ENCODE results near the gene SRC. TPM values are rescaled to one million over a fixed set of nuclear protein-coding genes. Genes with fewer than 3 reads are reported as not detected.

Gene SRC
- total RNA-seq, 1 donor from 2014 or later, result 6.4 TPM

DNA sequence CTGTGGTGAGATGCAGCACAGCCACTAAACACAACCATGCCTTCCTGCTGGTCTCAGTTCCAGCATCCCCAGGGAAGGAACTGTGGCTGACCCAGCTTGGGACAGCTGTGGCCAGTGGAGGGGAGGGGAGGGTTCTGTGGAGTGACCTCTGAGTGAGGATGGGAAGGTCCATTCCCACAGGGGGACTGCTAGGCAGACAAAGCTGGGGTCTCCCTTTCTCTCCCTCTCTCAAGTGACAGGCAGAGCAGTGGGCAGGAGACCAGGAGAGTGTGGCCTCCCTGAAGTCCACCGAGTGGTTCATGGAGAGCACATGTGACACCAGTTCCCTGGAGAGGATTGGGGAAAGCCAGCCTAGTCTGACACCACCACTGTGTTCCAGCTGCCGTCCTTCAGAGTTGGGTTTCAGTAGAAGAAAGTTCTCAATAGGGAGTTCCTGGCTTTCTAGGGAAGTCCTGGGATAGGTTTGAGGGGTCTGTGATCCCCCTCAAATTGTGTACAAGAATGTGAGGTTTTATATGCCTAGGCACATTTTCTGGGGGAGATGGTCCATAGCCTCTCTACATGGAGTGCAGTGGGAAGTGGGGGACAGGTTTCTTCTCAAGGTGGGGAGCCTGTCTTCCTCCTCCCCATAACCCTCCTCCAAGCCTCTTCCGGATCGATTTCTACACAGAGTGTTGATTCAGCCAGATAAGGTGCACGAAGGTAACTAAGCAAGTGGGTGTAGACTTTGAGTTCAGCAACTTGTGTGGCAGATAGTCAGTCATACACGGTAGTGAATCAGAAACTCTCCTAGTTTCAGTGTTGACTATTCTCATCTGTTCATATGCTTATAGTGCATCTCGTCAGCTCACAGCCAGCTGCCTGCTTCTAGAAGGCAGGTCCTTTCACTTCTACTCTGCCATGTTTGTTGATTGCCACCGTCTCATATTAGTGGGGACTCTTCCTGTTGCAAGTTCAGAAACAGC is 37.6 kb upstream of the SRC start:
- peak overlapping the region; percentile 48 for H3K27ac Mint-ChIP-seq
- peaks cover 8% of the 10 kb centered on the region for H3K4me1 Mint-ChIP-seq (ENCODE audit: low read depth)
- no peak for DNase-seq (ENCODE audit: low spot score)
- H3K4me3 Mint-ChIP-seq, result no peak overlapping the region
- peaks cover 27% of the 10 kb centered on the region for H3K36me3 Mint-ChIP-seq (ENCODE audit: low read depth)
- no peaks in the 10 kb centered on the region for H3K9me3 Mint-ChIP-seq
- no peaks in the 10 kb centered on the region for H3K27me3 Mint-ChIP-seq (ENCODE audit: insufficient read depth)
- intact Hi-C loops (cut with micrococcal nuclease), result no loop called here

DNA sequence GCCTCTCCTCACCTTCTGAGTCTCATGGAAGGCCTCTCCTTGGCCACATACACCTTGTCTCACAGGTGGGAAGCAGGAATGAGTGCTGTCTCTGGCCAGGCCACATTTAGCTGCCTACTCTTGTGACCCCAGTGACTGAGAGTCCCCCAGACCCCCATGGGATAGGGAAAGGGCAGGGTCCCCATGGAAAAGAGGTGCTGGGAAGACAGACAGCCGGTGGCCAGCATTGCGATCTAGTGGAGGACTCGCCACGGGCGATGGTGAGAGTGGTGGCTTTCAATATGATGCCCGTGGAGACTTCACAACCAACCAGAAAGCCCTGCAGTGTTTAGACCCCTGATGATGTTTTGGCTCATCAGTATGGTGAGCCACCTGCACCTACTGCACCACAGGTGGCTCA is 36.6 kb upstream of the SRC start:
- Mint-ChIP-seq H3K4me3 (no peak overlapping the region), H3K36me3 (ENCODE audit: low read depth) (peaks cover 25% of the 10 kb centered on the region), H3K27me3 (ENCODE audit: insufficient read depth) (no peaks in the 10 kb centered on the region), H3K4me1 (ENCODE audit: low read depth) (peaks cover 8% of the 10 kb centered on the region), H3K9me3 (no peaks in the 10 kb centered on the region), H3K27ac (no peak overlapping the region)
- DNase-seq (ENCODE audit: low spot score), result no peak
- intact Hi-C loops (cut with micrococcal nuclease), result no loop called here

DNA sequence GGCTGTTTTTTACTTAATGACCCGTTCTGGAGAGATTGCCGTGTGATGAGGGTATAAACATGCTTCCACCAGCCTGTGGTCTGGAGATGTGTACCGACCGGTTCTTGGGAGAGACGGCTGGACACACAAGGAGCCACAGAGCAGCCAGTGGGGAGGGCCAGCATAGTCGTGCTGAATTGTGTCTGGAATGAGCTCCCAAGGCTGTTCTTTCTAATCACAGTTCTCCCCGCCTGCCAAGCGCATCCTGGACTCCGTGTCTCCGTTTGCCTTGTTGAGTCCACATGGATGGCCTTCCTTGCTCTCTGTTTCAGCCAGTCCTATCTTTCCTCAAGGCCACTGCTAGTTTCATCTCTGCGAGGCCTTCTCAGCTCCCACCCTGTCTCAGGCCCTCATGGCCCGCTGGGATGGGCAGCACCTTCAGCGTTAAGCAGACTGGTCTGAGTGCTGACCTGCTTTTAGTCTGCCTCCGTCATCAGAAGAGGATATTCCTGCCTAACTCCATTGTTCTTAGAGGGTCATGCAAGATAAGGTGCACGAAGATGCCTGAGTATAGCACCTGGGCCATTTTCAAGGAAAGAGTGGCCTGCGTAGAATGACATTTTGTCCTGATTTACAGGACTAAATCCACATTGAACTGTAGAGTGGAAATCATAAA is 35.9 kb upstream of the SRC start:
- Mint-ChIP-seq H3K36me3 (ENCODE audit: low read depth) (peaks cover 19% of the 10 kb centered on the region), H3K27ac (peak overlapping the region; percentile 12)

DNA sequence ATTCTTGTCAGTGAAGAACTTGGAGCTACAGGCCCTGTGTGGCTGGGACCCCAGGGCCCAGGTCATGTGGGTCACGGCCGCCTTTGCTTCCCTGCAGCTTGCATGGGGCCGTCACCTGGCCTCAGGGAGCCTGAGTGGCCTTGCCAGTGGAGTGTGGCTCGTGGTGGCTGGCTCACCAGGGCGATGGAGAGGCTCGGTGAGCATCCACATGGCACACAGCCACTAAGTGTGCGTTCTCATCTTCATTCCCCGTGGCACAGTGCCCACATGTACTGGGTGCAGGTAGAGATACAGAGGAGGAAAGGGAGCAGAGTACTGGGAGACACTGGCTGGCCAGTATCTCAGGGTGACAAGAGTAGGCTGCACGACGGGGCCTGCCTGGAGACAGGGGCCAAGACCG is 35.0 kb upstream of the SRC start:
- intact Hi-C loops (cut with micrococcal nuclease), result no loop called here
- no peak for DNase-seq (ENCODE audit: low spot score)
- Mint-ChIP-seq H3K9me3 (no peaks in the 10 kb centered on the region), H3K4me3 (no peak overlapping the region), H3K27ac (no peak overlapping the region), H3K4me1 (ENCODE audit: low read depth) (peaks cover 19% of the 10 kb centered on the region), H3K36me3 (ENCODE audit: low read depth) (peaks cover 16% of the 10 kb centered on the region), H3K27me3 (ENCODE audit: insufficient read depth) (no peaks in the 10 kb centered on the region)

More for the DNA sequence above, 35.9 kb upstream of the SRC start:
- no peaks in the 10 kb centered on the region for H3K9me3 Mint-ChIP-seq
- peaks cover 10% of the 10 kb centered on the region for H3K4me1 Mint-ChIP-seq (ENCODE audit: low read depth)
- H3K4me3 Mint-ChIP-seq, result no peak overlapping the region
- H3K27me3 Mint-ChIP-seq (ENCODE audit: insufficient read depth), result no peaks in the 10 kb centered on the region
- no peak for DNase-seq (ENCODE audit: low spot score)
- intact Hi-C loops (cut with micrococcal nuclease), result no loop called here

DNA sequence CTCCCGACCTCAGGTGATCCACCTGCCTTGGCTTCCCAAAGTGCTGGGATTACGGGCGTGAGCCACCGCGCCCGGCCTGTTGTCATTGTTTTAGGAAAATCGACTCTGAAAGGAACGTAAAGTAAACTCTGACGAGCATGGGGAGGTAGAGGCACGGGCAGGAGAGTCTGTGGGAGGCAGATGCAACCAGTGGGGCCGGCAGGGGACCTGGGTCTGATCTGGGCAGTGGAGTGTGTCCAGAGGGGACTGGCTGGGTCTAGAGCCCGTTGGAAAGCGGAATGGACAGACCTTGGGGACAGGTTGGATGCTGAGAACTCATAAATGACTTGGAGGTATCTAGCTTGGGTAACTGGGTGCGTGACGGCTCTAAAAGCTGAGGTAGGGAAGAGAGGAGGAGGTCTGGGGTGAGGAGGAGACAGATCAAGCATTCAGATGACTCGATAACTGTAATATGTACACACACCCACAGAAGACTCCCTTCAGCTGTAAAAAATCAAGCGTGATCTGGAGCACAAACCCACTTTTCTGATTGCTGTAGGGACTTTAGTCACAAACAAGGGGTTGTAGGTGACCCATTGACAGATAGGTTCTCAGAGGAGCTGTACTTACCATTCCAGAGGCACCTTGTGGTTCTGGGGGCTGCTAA is 34.1 kb upstream of the SRC start:
- no peak overlapping the region for H3K4me3 Mint-ChIP-seq
- H3K9me3 Mint-ChIP-seq, result no peaks in the 10 kb centered on the region
- no peak for DNase-seq (ENCODE audit: low spot score)
- intact Hi-C loops (cut with micrococcal nuclease), result no loop called here
- H3K27ac Mint-ChIP-seq, result no peak overlapping the region
- peaks cover 28% of the 10 kb centered on the region for H3K4me1 Mint-ChIP-seq (ENCODE audit: low read depth)
- H3K36me3 Mint-ChIP-seq (ENCODE audit: low read depth), result peaks cover 20% of the 10 kb centered on the region
- no peaks in the 10 kb centered on the region for H3K27me3 Mint-ChIP-seq (ENCODE audit: insufficient read depth)

DNA sequence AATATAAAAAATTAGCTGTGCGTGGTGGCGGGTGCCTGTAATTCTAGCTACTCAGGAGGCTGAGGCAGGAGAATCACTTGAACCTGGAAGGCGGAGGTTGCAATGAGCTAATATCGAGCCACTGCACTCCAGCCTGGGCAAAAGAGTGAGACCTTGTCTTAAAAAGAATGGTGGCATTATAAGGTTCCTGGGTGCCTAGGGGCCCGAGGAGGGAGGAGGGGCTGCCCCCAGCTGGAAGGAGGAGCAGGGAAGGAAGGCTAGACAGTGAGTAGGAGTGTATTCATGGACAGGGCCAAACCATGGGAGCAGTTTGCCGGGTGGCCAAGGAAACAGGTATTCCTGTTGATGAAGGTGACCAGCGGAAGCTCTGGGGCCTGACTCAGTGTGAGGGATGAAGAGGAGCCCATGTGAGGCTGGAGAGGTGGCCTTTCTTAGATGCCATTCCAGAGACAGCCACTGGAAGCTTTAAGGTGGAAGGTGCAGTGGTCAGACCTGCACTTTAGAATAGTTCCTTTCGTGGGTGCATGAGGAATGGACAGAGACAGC is 32.3 kb upstream of the SRC start:
- Mint-ChIP-seq H3K4me3 (no peak overlapping the region), H3K36me3 (ENCODE audit: low read depth) (peaks cover 22% of the 10 kb centered on the region), H3K27me3 (ENCODE audit: insufficient read depth) (no peaks in the 10 kb centered on the region), H3K4me1 (ENCODE audit: low read depth) (peaks cover 32% of the 10 kb centered on the region), H3K9me3 (no peaks in the 10 kb centered on the region), H3K27ac (peak overlapping the region; percentile 84)
- no peak for DNase-seq (ENCODE audit: low spot score)
- intact Hi-C loops (cut with micrococcal nuclease), result no loop called here

DNA sequence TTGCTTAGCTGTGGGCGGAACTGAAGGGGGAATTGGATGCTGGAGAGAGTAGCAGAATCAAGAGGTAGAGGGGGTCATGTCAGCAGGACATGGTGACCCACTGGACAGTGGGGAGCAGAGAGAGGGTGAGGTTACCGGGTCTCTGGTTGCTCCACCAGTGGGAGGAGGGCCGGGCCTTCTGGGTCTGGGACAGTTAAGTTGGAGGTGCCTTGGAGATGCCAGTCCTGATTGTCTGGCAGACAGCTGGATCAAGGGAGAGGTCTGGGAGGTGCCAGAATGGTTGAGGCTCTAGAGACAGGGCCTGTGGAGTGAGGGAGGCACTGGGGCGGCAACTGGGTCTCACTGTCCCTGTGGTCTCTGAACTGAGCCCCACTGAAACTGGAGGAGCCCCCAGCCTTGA is 31.8 kb upstream of the SRC start:
- no peak overlapping the region for H3K4me3 Mint-ChIP-seq
- H3K27ac Mint-ChIP-seq, result peak overlapping the region; percentile 84
- no peaks in the 10 kb centered on the region for H3K9me3 Mint-ChIP-seq
- DNase-seq (ENCODE audit: low spot score), result no peak
- H3K36me3 Mint-ChIP-seq (ENCODE audit: low read depth), result peaks cover 20% of the 10 kb centered on the region
- H3K4me1 Mint-ChIP-seq (ENCODE audit: low read depth), result peaks cover 28% of the 10 kb centered on the region
- H3K27me3 Mint-ChIP-seq (ENCODE audit: insufficient read depth), result no peaks in the 10 kb centered on the region
- intact Hi-C loops (cut with micrococcal nuclease), result no loop called here

DNA sequence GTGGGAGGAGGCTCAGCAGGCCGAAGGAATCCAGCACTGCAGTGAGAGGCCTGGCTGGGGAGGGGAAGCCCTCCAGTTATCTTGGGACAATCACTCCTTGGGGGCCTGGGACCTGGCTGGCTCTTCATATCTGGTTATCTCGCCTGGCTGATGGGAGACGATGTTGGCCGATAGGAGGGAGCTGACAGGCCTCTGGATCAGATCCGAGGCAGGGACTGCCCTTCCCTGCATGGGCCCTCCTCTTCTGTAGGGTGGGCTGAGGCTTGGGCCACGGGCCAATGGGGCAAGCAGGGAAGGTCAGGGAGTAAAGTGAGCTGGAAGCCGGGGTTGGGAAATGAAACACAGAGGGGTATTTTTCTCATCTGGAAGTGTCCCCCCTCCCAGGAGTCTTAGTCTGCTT is 31.3 kb upstream of the SRC start:
- Mint-ChIP-seq H3K27ac (no peak overlapping the region), H3K4me3 (no peak overlapping the region), H3K9me3 (no peaks in the 10 kb centered on the region), H3K36me3 (ENCODE audit: low read depth) (peaks cover 20% of the 10 kb centered on the region), H3K27me3 (ENCODE audit: insufficient read depth) (no peaks in the 10 kb centered on the region), H3K4me1 (ENCODE audit: low read depth) (peaks cover 28% of the 10 kb centered on the region)
- intact Hi-C loops (cut with micrococcal nuclease), result no loop called here
- DNase-seq (ENCODE audit: low spot score), result no peak

DNA sequence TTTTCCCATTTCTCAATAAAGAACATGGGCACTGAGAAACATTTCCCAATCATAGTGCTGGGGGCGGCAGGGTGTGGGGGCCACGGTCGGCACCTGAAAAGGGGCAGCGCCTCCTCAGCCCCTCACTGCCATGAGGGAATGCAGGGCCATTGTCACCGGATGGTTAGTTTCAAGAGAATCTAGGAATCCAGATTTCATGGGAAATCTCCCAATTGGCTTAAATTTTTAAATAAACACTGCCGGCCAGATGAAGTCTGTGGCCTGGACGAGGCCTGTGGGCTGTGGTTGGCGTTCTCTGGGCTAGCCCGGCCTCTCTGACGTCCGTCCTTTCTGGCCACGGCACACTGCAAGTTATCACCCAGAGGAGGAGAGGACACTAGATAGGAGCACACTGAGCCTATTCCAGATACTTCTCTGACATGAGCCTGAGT is 30.9 kb upstream of the SRC start:
- Mint-ChIP-seq H3K4me1 (ENCODE audit: low read depth) (peaks cover 28% of the 10 kb centered on the region), H3K27ac (no peak overlapping the region), H3K4me3 (no peak overlapping the region), H3K27me3 (ENCODE audit: insufficient read depth) (no peaks in the 10 kb centered on the region), H3K36me3 (ENCODE audit: low read depth) (peaks cover 19% of the 10 kb centered on the region), H3K9me3 (no peaks in the 10 kb centered on the region)
- no peak for DNase-seq (ENCODE audit: low spot score)
- intact Hi-C loops (cut with micrococcal nuclease), result no loop called here

DNA sequence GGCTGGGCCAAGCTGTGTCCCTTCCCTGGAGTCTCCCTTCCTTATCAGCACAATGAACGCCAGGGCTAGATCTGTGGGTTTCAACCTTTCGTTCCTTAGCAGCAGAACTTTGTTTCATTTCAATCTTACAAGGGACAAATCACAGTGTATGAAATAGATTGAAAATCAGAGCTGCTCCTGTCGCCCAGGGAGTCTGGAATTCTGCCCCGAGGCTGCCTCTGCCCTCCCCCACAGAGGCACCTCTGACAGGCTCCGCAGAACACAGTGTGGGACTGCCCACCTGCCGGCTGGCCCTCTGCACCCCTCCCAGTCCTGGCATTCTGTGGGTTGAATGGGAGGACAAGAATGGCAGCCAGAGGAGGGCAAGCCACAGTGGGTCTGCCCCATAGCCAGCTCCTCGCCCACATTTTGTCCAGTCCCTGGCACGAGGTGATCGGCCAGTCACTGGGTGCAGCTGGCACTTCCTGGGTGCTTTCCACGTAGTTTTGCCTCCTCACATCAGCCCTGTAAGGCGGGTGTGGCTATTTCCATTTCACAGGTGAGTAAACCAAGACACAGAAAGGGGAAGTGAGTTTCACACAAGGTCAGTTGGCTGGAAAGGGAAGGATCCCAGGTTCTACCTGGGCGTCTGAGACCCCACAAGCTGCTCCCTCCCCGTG is 30.4 kb upstream of the SRC start:
- Mint-ChIP-seq H3K27me3 (ENCODE audit: insufficient read depth) (no peaks in the 10 kb centered on the region), H3K4me3 (no peak overlapping the region), H3K9me3 (no peaks in the 10 kb centered on the region), H3K27ac (peak overlapping the region; percentile 64), H3K4me1 (ENCODE audit: low read depth) (peaks cover 28% of the 10 kb centered on the region), H3K36me3 (ENCODE audit: low read depth) (peaks cover 17% of the 10 kb centered on the region)
- intact Hi-C loops (cut with micrococcal nuclease), result no loop called here
- no peak for DNase-seq (ENCODE audit: low spot score)

DNA sequence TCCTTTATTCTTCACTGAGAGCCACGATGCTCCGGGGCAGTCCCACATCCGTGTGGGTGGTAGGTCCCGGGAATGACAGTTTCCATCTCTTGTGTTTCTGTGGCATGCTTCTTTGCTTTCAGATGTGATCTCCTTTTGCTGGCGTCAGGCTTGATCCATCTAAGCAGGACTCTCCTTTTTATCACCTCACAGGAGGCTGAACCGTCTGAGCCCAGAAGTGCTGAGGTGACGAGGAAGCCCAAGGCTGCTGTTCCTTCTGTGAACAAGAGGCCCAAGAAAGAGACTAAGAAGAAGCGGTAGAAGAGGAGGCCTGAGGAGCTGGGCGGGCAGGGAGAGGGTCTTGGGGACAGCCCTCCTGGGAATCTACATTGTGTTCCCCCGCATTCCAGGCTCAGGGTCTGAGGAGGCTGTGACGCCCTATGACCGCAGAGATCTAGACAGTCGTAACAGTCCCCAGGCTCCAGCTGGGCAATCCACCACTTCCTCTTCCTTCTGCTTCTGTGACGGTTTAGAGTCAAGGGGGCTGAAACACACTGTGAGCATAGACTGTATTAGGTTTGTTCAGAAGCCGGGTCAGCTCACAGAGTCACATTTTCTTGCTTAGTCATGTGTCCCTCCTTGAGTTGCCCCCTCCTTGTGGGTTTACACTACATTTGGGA is 29.7 kb upstream of the SRC start:
- H3K9me3 Mint-ChIP-seq, result no peaks in the 10 kb centered on the region
- H3K4me3 Mint-ChIP-seq, result no peak overlapping the region

DNA sequence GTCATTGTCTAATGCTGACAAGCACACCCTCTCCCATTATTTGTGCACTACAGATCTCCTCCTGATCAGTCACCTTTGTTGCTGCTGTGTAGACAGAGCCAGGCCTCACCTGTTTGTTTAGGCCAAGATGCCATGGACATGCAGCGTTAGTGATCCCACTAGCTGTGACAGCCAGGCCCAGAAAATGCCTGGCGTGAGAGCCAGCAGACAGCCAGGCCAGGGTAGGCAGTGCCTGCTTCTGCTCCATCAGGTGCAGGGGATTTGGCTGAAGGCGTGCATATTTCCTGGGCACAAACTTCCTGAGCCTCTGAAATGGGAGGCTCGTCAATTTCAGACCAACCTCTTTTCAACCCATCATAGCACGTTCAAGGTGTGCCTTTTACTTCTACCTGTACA is 29.2 kb upstream of the SRC start:
- intact Hi-C loops (cut with micrococcal nuclease), result no loop called here
- no peaks in the 10 kb centered on the region for H3K9me3 Mint-ChIP-seq
- H3K36me3 Mint-ChIP-seq (ENCODE audit: low read depth), result peaks cover 17% of the 10 kb centered on the region
- peaks cover 28% of the 10 kb centered on the region for H3K4me1 Mint-ChIP-seq (ENCODE audit: low read depth)
- H3K27me3 Mint-ChIP-seq (ENCODE audit: insufficient read depth), result no peaks in the 10 kb centered on the region
- no peak for DNase-seq (ENCODE audit: low spot score)
- H3K27ac Mint-ChIP-seq, result peak overlapping the region; percentile 70
- no peak overlapping the region for H3K4me3 Mint-ChIP-seq

More for the DNA sequence above, 29.7 kb upstream of the SRC start:
- H3K27me3 Mint-ChIP-seq (ENCODE audit: insufficient read depth), result no peaks in the 10 kb centered on the region
- peak overlapping the region; percentile 70 for H3K27ac Mint-ChIP-seq
- intact Hi-C loops (cut with micrococcal nuclease), result no loop called here
- DNase-seq (ENCODE audit: low spot score), result peak; percentile 25
- H3K36me3 Mint-ChIP-seq (ENCODE audit: low read depth), result peaks cover 17% of the 10 kb centered on the region
- H3K4me1 Mint-ChIP-seq (ENCODE audit: low read depth), result peaks cover 28% of the 10 kb centered on the region
